ENCODE measurements around the gene INF2. TPM values are rescaled to one million over a fixed set of nuclear protein-coding genes. Genes with fewer than 3 reads are reported as not detected.

The INF2 gene
- total and polyA plus RNA-seq, 4 donors, result 13.1 to 51.6 (median 25.5) TPM

GRCh38 chr14:104739546-104740516, 50.4 kb downstream of the INF2 start (continued):
- no peak for TF ChIP-seq NR2F2 (IDR thresholded peaks at IDR 0.05)
- no peak for TF ChIP-seq REST (IDR thresholded peaks at IDR 0.05)

- no peak overlapping the region for H3K27ac ChIP-seq (ENCODE audit: low read depth in 1 of 2, low read length in 2 of 2)
- peaks cover 10 to 24% (median 15%) of the 10 kb centered on the region in 4 donors for H3K4me1 ChIP-seq (ENCODE audit: control insufficient read depth in 4 of 4, insufficient read depth in 4 of 4, low read length in 3 of 4)
- H3K9me3 ChIP-seq (ENCODE audit: control insufficient read depth in 4 of 4, low read length in 3 of 4), result no peaks in the 10 kb centered on the region
- H3K4me3 ChIP-seq (ENCODE audit: low read depth in 1 of 3, low read length in 3 of 3), result no peak overlapping the region
- no peak for DNase-seq (ENCODE audit: low spot score)
- WGBS, result 92% methylated on average over 29 of the region's 29 CpGs
- H3K36me3 ChIP-seq (ENCODE audit: control insufficient read depth in 4 of 4, insufficient read depth in 3 of 4, low read depth in 1 of 4, low read length in 3 of 4), result peaks cover 0 to 42% (median 20%) of the 10 kb centered on the region in 4 donors
- no peaks in the 10 kb centered on the region for H3K27me3 ChIP-seq (ENCODE audit: control insufficient read depth in 4 of 4, insufficient read depth in 4 of 4, low read length in 3 of 4)
- H3K9ac ChIP-seq (ENCODE audit: low read depth in 1 of 2, low read length in 2 of 2), result no peak overlapping the region
- no peak for TF ChIP-seq TAF1 (conservative IDR thresholded peaks at IDR 0.05)
- TF ChIP-seq FOXA2 (IDR thresholded peaks at IDR 0.05), result no peak
- no peak for TF ChIP-seq ATF3 (IDR thresholded peaks at IDR 0.05)
- TF ChIP-seq NR2F2 (IDR thresholded peaks at IDR 0.05), result no peak
- TF ChIP-seq HNF4A (conservative IDR thresholded peaks at IDR 0.05), result no peak
- no peak for TF ChIP-seq HNF4G (IDR thresholded peaks at IDR 0.05)
- TF ChIP-seq CTCF (IDR thresholded peaks at IDR 0.05; ENCODE audit: low read depth, low read length, missing input control), result no peak
- TF ChIP-seq REST (IDR thresholded peaks at IDR 0.05), result no peak
- TF ChIP-seq JUND (IDR thresholded peaks at IDR 0.05), result no peak
- TF ChIP-seq EGR1 (IDR thresholded peaks at IDR 0.05; ENCODE audit: low read depth in 2 of 2), result no peak
- no peak for TF ChIP-seq FOXA1 (IDR thresholded peaks at IDR 0.05)
These were observed 51.8 kb downstream of the INF2 start for GRCh38 chr14:104741108-104741802.
